BLaER1 treated with 17β-estradiol and CSF1 and Interleukin-3, amounts not matched to agents 10 nM and 100 nM (cell line): ENCODE data around the gene CBLN2.

ENCODE experiments used
- H3K27ac ChIP-seq, 11 experiments: shearing (Covaris generic); formaldehyde crosslinking; 2 replicates each; pipeline ENCODE4 v1.8.1; 2022
- H3K27me3 ChIP-seq, 11 experiments: shearing (Covaris generic); formaldehyde crosslinking; 2 replicates each; pipeline ENCODE4 v1.8.1; 2022
- H3K36me3 ChIP-seq, 11 experiments: shearing (Covaris generic); formaldehyde crosslinking; 2 replicates each; pipeline ENCODE4 v1.8.1; 2022
- H3K4me1 ChIP-seq, 10 experiments: shearing (Covaris generic); formaldehyde crosslinking; 2 replicates each; pipeline ENCODE4 v1.8.1; 2022
- H3K4me2 ChIP-seq, 11 experiments: shearing (Covaris generic); formaldehyde crosslinking; 2 replicates each; pipeline ENCODE4 v1.8.1; 2022
- H3K4me3 ChIP-seq, 10 experiments: shearing (Covaris generic); formaldehyde crosslinking; 2 replicates each; pipeline ENCODE4 v1.8.1; 2022
- H3K9ac ChIP-seq, 11 experiments: shearing (Covaris generic); formaldehyde crosslinking; 2 replicates each; pipeline ENCODE4 v1.8.1; 2022
- H3K9me3 ChIP-seq, 11 experiments: shearing (Covaris generic); formaldehyde crosslinking; replicated peaks in 1 of 11; 2 replicates each; pipeline ENCODE4 v1.8.1; 2022
- H4K20me1 ChIP-seq, 11 experiments: shearing (Covaris generic); formaldehyde crosslinking; 2 replicates each; pipeline ENCODE4 v1.8.1; 2022
- Cebpa-rat ChIP-seq, 11 experiments: shearing (Covaris generic); IDR thresholded peaks; 2 replicates each; pipeline ENCODE4 v1.8.1; 2022

CBLN2 gene

GRCh38 chr18:72544092-72544886 lies at the start of gene CBLN2:
CBLN2 (minus strand) TSS chr18:72544342; CDS start chr18:72542160, 2,182 bp downstream.
- no peaks in the 10 kb centered on the region for H4K20me1 ChIP-seq
- no peak for TF ChIP-seq Cebpa-rat (IDR thresholded peaks at IDR 0.05)
- H3K9me3 ChIP-seq = peaks cover 24 to 33% (median 30%) of the 10 kb centered on the region in 11 experiments
- H3K4me3 ChIP-seq = 0 out of 20 replicates have a peak within 1 kb of the TSS, but pooled peaks of 1 of the 10 experiments have one; percentile 4
- H3K4me1 ChIP-seq = no peaks in the 10 kb centered on the region
- peaks cover 9 to 26% (median 17%) of the 10 kb centered on the region in 11 experiments; a peak in 18 of 22 replicates for H3K27me3 ChIP-seq
- H3K4me2 ChIP-seq = no peak within 1 kb of the TSS
- H3K27ac ChIP-seq = no peak within 1 kb of the TSS
- no peak within 1 kb of the TSS for H3K9ac ChIP-seq
- no peaks in the 10 kb centered on the region for H3K36me3 ChIP-seq

DNA sequence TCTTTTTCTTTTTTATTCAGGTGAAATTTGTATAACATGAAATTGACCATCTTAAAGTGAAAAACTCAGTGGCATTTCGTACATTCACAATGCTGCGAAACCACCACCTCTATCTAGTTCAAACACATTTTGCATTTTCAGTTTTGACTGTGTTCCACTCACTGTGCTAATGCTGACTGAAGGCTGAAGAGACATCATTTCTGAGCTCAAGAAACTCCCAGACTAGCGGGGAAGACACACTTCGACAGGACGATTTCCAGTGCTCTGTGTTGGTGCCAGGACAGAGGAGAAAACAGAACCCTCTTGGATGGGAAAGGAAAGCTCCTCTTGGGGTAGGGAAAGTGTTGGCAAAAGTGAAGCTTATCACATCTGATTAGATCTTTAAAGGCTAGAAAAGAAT lies 44.2 kb upstream of the CBLN2 start:
- no peaks in the 10 kb centered on the region for H3K36me3 ChIP-seq
- no peak overlapping the region for H3K9ac ChIP-seq
- no peak overlapping the region for H3K4me3 ChIP-seq
- H3K27ac ChIP-seq = no peak overlapping the region
- no peak overlapping the region for H3K4me2 ChIP-seq
- no peaks in the 10 kb centered on the region for H4K20me1 ChIP-seq
- H3K4me1 ChIP-seq = no peaks in the 10 kb centered on the region
- TF ChIP-seq Cebpa-rat (IDR thresholded peaks at IDR 0.05) = no peak
- H3K27me3 ChIP-seq = no peaks in the 10 kb centered on the region
- H3K9me3 ChIP-seq = peaks cover 13 to 20% (median 16%) of the 10 kb centered on the region in 11 experiments

- no peak overlapping the region for H3K27ac ChIP-seq
Measured at GRCh38 chr18:72584787-72585186, 40.6 kb upstream of the CBLN2 start.

DNA sequence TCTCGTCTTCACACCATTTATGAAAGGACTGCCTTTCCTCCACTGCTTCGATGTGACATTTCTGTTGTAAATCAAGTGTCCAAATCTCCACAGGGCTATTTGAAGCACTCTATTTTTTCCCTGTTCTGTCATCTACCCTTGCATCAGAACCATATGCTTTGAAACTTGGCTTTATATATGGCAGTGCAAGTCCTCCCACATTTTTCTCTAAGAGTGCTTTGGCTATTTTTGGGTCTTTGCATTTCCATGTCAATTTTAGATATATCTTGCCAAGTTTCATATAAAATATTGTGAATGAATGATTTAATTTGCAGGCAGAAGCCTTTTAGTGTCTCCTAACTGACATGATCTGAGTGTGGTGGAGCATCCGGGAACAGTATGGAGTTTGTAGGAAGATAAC lies 37.8 kb upstream of the CBLN2 start:
- Histone ChIP-seq H3K27me3 (no peaks in the 10 kb centered on the region), H3K9ac (no peak overlapping the region), H3K36me3 (no peaks in the 10 kb centered on the region), H3K4me2 (no peak overlapping the region), H3K27ac (no peak overlapping the region), H3K9me3 (peaks cover 13 to 20% (median 16%) of the 10 kb centered on the region in 11 experiments), H3K4me1 (no peaks in the 10 kb centered on the region), H4K20me1 (no peaks in the 10 kb centered on the region), H3K4me3 (no peak overlapping the region)
- no peak for TF ChIP-seq Cebpa-rat (IDR thresholded peaks at IDR 0.05)

More at GRCh38 chr18:72584787-72585186, 40.6 kb upstream of the CBLN2 start:
- Histone ChIP-seq H3K4me2 (no peak overlapping the region), H3K4me1 (no peaks in the 10 kb centered on the region), H3K9me3 (peaks cover 13 to 20% (median 16%) of the 10 kb centered on the region in 11 experiments), H3K4me3 (no peak overlapping the region), H3K9ac (no peak overlapping the region), H4K20me1 (no peaks in the 10 kb centered on the region), H3K27me3 (no peaks in the 10 kb centered on the region), H3K36me3 (no peaks in the 10 kb centered on the region)
- TF ChIP-seq Cebpa-rat (IDR thresholded peaks at IDR 0.05) = no peak

GRCh38 chr18:72572896-72573295 lies 28.8 kb upstream of the CBLN2 start:
- no peak for TF ChIP-seq Cebpa-rat (IDR thresholded peaks at IDR 0.05)
- no peaks in the 10 kb centered on the region for H4K20me1 ChIP-seq
- no peaks in the 10 kb centered on the region for H3K27me3 ChIP-seq
- no peaks in the 10 kb centered on the region for H3K9me3 ChIP-seq
- H3K9ac ChIP-seq = no peak overlapping the region
- no peaks in the 10 kb centered on the region for H3K4me1 ChIP-seq
- H3K36me3 ChIP-seq = no peaks in the 10 kb centered on the region
- H3K27ac ChIP-seq = no peak overlapping the region
- no peak overlapping the region for H3K4me3 ChIP-seq
- H3K4me2 ChIP-seq = no peak overlapping the region

DNA sequence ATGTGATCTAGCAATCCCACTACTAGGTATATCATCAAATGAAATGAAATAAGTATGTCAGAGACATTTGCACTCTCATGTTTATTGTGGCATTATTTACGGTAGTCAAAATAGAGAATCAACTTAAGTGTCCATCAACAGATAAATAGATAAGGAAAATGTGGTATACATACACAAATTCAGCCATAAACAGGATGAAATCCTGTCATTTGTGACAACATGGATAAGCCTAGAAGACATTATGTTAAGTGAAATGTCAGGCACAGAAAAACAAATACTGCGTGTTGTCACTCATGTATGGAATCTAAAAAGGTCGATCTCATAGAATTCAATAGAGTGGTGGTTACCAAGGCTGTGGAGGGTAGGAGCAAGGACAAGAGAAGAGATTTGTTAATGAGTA lies 22.1 kb upstream of the CBLN2 start:
- Histone ChIP-seq H3K4me2 (no peak overlapping the region), H3K27ac (no peak overlapping the region), H3K4me1 (no peaks in the 10 kb centered on the region), H3K9me3 (peaks cover 6 to 11% (median 9%) of the 10 kb centered on the region in 11 experiments; a peak in 11 of 22 replicates), H4K20me1 (no peaks in the 10 kb centered on the region), H3K27me3 (no peaks in the 10 kb centered on the region), H3K4me3 (no peak overlapping the region), H3K36me3 (no peaks in the 10 kb centered on the region), H3K9ac (no peak overlapping the region)
- TF ChIP-seq Cebpa-rat (IDR thresholded peaks at IDR 0.05) = no peak

GRCh38 chr18:72555968-72556367 lies 11.8 kb upstream of the CBLN2 start:
- Histone ChIP-seq H3K27me3 (no peaks in the 10 kb centered on the region), H3K36me3 (no peaks in the 10 kb centered on the region), H3K9me3 (no peaks in the 10 kb centered on the region), H3K4me2 (peak overlapping the region in 5 of 11 experiments; percentile 23 to 50 (median 32); a peak in 3 of 22 replicates), H3K27ac (no peak overlapping the region), H4K20me1 (no peaks in the 10 kb centered on the region), H3K9ac (no peak overlapping the region), H3K4me1 (peaks cover 0 to 13% (median 7%) of the 10 kb centered on the region in 10 experiments; a peak in 10 of 20 replicates), H3K4me3 (no peak overlapping the region)
- TF ChIP-seq Cebpa-rat (IDR thresholded peaks at IDR 0.05) = no peak

GRCh38 chr18:72555101-72555500 lies 11.0 kb upstream of the CBLN2 start:
- Histone ChIP-seq H3K27me3 (no peaks in the 10 kb centered on the region), H3K9me3 (no peaks in the 10 kb centered on the region), H3K4me2 (no peak overlapping the region), H3K4me3 (no peak overlapping the region), H4K20me1 (no peaks in the 10 kb centered on the region), H3K4me1 (peaks cover 0 to 13% (median 7%) of the 10 kb centered on the region in 10 experiments; a peak in 10 of 20 replicates), H3K27ac (no peak overlapping the region), H3K9ac (no peak overlapping the region), H3K36me3 (no peaks in the 10 kb centered on the region)
- no peak for TF ChIP-seq Cebpa-rat (IDR thresholded peaks at IDR 0.05)

- Histone ChIP-seq H3K9me3 (peaks cover 24 to 33% (median 30%) of the 10 kb centered on the region in 11 experiments), H4K20me1 (no peaks in the 10 kb centered on the region), H3K4me1 (no peaks in the 10 kb centered on the region), H3K4me2 (no peak overlapping the region), H3K36me3 (no peaks in the 10 kb centered on the region), H3K27ac (no peak overlapping the region), H3K9ac (no peak overlapping the region), H3K4me3 (0 out of 20 replicates have a peak overlapping the region, but pooled peaks of 1 of the 10 experiments have one; percentile 4), H3K27me3 (peaks cover 9 to 26% (median 17%) of the 10 kb centered on the region in 11 experiments; a peak in 18 of 22 replicates)
- no peak for TF ChIP-seq Cebpa-rat (IDR thresholded peaks at IDR 0.05)
Measured at GRCh38 chr18:72543357-72544055, 636 bp downstream of the CBLN2 start.
